OCI-LY3 (cell line): ENCODE results near the gene MARCKSL1.

Experiments
- CTCF ChIP-seq: fragments of 200-600, 300-600 bp; sonication (generic); IDR thresholded peaks from 2 replicates; pipeline ENCODE4 v1.5.1; 2014; ENCODE audit warnings: antibody characterized with exemption, low read length, low read depth
- EZH2phosphoT487 ChIP-seq: fragments of 200-600 bp; shearing (Covaris generic); IDR thresholded peaks from 2 replicates; pipeline ENCODE4 v1.6.1; 2018; ENCODE audit warnings: antibody characterized with exemption, mixed run types, low read depth

GRCh38 chr1:32327204-32327603, 8.8 kb downstream of the MARCKSL1 start:
- no peak for TF ChIP-seq CTCF
- TF ChIP-seq EZH2phosphoT487, result no peak
